ENCODE data around the gene TRPV5.

TRPV5 gene

GRCh38 chr7:142935941-142936565, 2.5 kb upstream of the TRPV5 start:
- H3K4me1 ChIP-seq (ENCODE audit: control insufficient read depth in 2 of 2, insufficient read depth in 1 of 2, low read depth in 1 of 2, low read length in 2 of 2): peaks cover 0 to 2% of the 10 kb centered on the region in 2 donors
- no peak overlapping the region for H3K4me2 ChIP-seq (ENCODE audit: insufficient read depth, low read length, poor library complexity, severe bottlenecking)
- no peak overlapping the region for H2AK5ac ChIP-seq (ENCODE audit: low read depth, low read length)
- no peaks in the 10 kb centered on the region for H3K36me3 ChIP-seq (replicated peaks in 1 of 2; ENCODE audit: control insufficient read depth in 2 of 2, insufficient read depth in 2 of 2, low read length in 2 of 2)
- H3K9ac ChIP-seq (ENCODE audit: low read depth, low read length, poor library complexity): no peak overlapping the region
- H2BK5ac ChIP-seq (ENCODE audit: low read length): no peak overlapping the region
- no peak overlapping the region for H3K23ac ChIP-seq (ENCODE audit: low read depth, low read length, poor library complexity)
- no peak overlapping the region for H3K18ac ChIP-seq (ENCODE audit: low read length)
- DNase-seq (ENCODE audit: low spot score): no peak
- no peak overlapping the region for H3K14ac ChIP-seq (ENCODE audit: low read length)
- H2BK15ac ChIP-seq (ENCODE audit: low read length): no peak overlapping the region
- no peak overlapping the region for H2BK12ac ChIP-seq (ENCODE audit: low read length)
- H3K4ac ChIP-seq (ENCODE audit: low read length): no peak overlapping the region
- no CpG with 5 or more reads among the region's 12 CpGs for WGBS, 2 donors (ENCODE audit: extremely low coverage in 2 of 2, insufficient read length in 2 of 2, insufficient replicate concordance in 1 of 2)
- H3K27me3 ChIP-seq (ENCODE audit: control insufficient read depth in 3 of 3, insufficient read depth in 3 of 3, low read depth in 1 of 3, low read length in 3 of 3): no peaks in the 10 kb centered on the region
- H2BK120ac ChIP-seq (ENCODE audit: low read depth, low read length): no peak overlapping the region
- no peak overlapping the region for H4K91ac ChIP-seq (ENCODE audit: low read depth, low read length, poor library complexity)
- no peaks in the 10 kb centered on the region for H3K9me3 ChIP-seq (replicated peaks in 1 of 2; ENCODE audit: control insufficient read depth in 2 of 2, insufficient read depth in 1 of 2, low read depth in 1 of 2, low read length in 2 of 2)
- H3K4me3 ChIP-seq (ENCODE audit: low read length in 2 of 2): no peak overlapping the region
- no peak overlapping the region for H3K27ac ChIP-seq (replicated peaks; ENCODE audit: low read length)
- no peak overlapping the region for H2AFZ ChIP-seq (ENCODE audit: low read length)
- no peaks in the 10 kb centered on the region for H3K79me1 ChIP-seq (ENCODE audit: low read depth, low read length)
- no peak overlapping the region for H4K8ac ChIP-seq (ENCODE audit: low read depth, low read length)

- no peak overlapping the region for H3K4me3 ChIP-seq (ENCODE audit: low read length in 2 of 2)
- no peaks in the 10 kb centered on the region for H3K9me3 ChIP-seq (replicated peaks in 1 of 2; ENCODE audit: control insufficient read depth in 2 of 2, insufficient read depth in 1 of 2, low read depth in 1 of 2, low read length in 2 of 2)
- H2BK15ac ChIP-seq (ENCODE audit: low read length): no peak overlapping the region
- DNase-seq (ENCODE audit: low spot score): no peak
- H3K4me1 ChIP-seq (ENCODE audit: control insufficient read depth in 2 of 2, insufficient read depth in 1 of 2, low read depth in 1 of 2, low read length in 2 of 2): peaks cover 0 to 2% of the 10 kb centered on the region in 2 donors
- H4K91ac ChIP-seq (ENCODE audit: low read depth, low read length, poor library complexity): no peak overlapping the region
- no peak overlapping the region for H3K4ac ChIP-seq (ENCODE audit: low read length)
- no peak overlapping the region for H2AK5ac ChIP-seq (ENCODE audit: low read depth, low read length)
- no CpG with 5 or more reads among the region's 12 CpGs for WGBS, 2 donors (ENCODE audit: extremely low coverage in 2 of 2, insufficient read length in 2 of 2, insufficient replicate concordance in 1 of 2)
- H3K4me2 ChIP-seq (ENCODE audit: insufficient read depth, low read length, poor library complexity, severe bottlenecking): no peak overlapping the region
- no peak overlapping the region for H3K9ac ChIP-seq (ENCODE audit: low read depth, low read length, poor library complexity)
- no peak overlapping the region for H3K18ac ChIP-seq (ENCODE audit: low read length)
- no peaks in the 10 kb centered on the region for H3K79me1 ChIP-seq (ENCODE audit: low read depth, low read length)
- no peak overlapping the region for H4K8ac ChIP-seq (ENCODE audit: low read depth, low read length)
- no peaks in the 10 kb centered on the region for H3K27me3 ChIP-seq (ENCODE audit: control insufficient read depth in 3 of 3, insufficient read depth in 3 of 3, low read depth in 1 of 3, low read length in 3 of 3)
- no peak overlapping the region for H3K14ac ChIP-seq (ENCODE audit: low read length)
- no peaks in the 10 kb centered on the region for H3K36me3 ChIP-seq (replicated peaks in 1 of 2; ENCODE audit: control insufficient read depth in 2 of 2, insufficient read depth in 2 of 2, low read length in 2 of 2)
- H2BK120ac ChIP-seq (ENCODE audit: low read depth, low read length): no peak overlapping the region
- no peak overlapping the region for H2BK5ac ChIP-seq (ENCODE audit: low read length)
- no peak overlapping the region for H3K27ac ChIP-seq (replicated peaks; ENCODE audit: low read length)
- H2BK12ac ChIP-seq (ENCODE audit: low read length): no peak overlapping the region
- H3K23ac ChIP-seq (ENCODE audit: low read depth, low read length, poor library complexity): no peak overlapping the region
- no peak overlapping the region for H2AFZ ChIP-seq (ENCODE audit: low read length)
Observed at GRCh38 chr7:142934056-142934455, 510 bp upstream of the TRPV5 start.

DNA sequence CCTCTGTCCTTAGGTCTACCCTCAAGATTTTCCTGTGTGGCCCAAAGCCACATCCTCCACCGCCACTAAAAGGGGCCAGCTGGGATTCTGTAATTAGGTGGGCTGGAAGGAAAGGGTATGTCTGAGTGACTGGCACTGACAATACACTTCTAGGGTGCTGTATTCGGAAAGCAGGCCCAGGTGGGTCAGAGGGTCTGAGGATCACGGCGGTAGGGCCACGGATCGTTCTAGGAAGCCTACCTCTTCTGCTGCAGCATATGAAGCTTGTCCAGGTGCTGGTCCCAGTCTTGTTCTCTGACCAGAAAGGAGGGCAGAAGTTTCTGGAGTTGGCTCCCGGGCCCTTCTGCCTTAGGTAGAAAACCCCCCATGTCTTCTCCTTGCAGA, 462 bp downstream of the TRPV5 start:
- H3K9ac ChIP-seq (ENCODE audit: low read depth, low read length, poor library complexity): no peak overlapping the region
- H3K36me3 ChIP-seq (replicated peaks in 1 of 2; ENCODE audit: control insufficient read depth in 2 of 2, insufficient read depth in 2 of 2, low read length in 2 of 2): no peaks in the 10 kb centered on the region
- H3K18ac ChIP-seq (ENCODE audit: low read length): no peak overlapping the region
- H2AFZ ChIP-seq (ENCODE audit: low read length): no peak overlapping the region
- H2BK120ac ChIP-seq (ENCODE audit: low read depth, low read length): no peak overlapping the region
- H3K14ac ChIP-seq (ENCODE audit: low read length): no peak overlapping the region
- H3K79me1 ChIP-seq (ENCODE audit: low read depth, low read length): no peaks in the 10 kb centered on the region
- H2AK5ac ChIP-seq (ENCODE audit: low read depth, low read length): no peak overlapping the region
- no peaks in the 10 kb centered on the region for H3K27me3 ChIP-seq (ENCODE audit: control insufficient read depth in 3 of 3, insufficient read depth in 3 of 3, low read depth in 1 of 3, low read length in 3 of 3)
- no peak overlapping the region for H3K4me2 ChIP-seq (ENCODE audit: insufficient read depth, low read length, poor library complexity, severe bottlenecking)
- no peak overlapping the region for H2BK15ac ChIP-seq (ENCODE audit: low read length)
- H3K23ac ChIP-seq (ENCODE audit: low read depth, low read length, poor library complexity): no peak overlapping the region
- H4K91ac ChIP-seq (ENCODE audit: low read depth, low read length, poor library complexity): no peak overlapping the region
- no peak overlapping the region for H2BK12ac ChIP-seq (ENCODE audit: low read length)
- no peak for DNase-seq (ENCODE audit: low spot score)
- WGBS, 2 donors (ENCODE audit: extremely low coverage in 2 of 2, insufficient read length in 2 of 2, insufficient replicate concordance in 1 of 2): no CpG with 5 or more reads among the region's 7 CpGs
- no peaks in the 10 kb centered on the region for H3K9me3 ChIP-seq (replicated peaks in 1 of 2; ENCODE audit: control insufficient read depth in 2 of 2, insufficient read depth in 1 of 2, low read depth in 1 of 2, low read length in 2 of 2)
- H3K4ac ChIP-seq (ENCODE audit: low read length): no peak overlapping the region
- H3K27ac ChIP-seq (replicated peaks; ENCODE audit: low read length): no peak overlapping the region
- no peak overlapping the region for H4K8ac ChIP-seq (ENCODE audit: low read depth, low read length)
- H3K4me3 ChIP-seq (ENCODE audit: low read length in 2 of 2): no peak overlapping the region
- peaks cover 0 to 2% of the 10 kb centered on the region in 2 donors for H3K4me1 ChIP-seq (ENCODE audit: control insufficient read depth in 2 of 2, insufficient read depth in 1 of 2, low read depth in 1 of 2, low read length in 2 of 2)
- H2BK5ac ChIP-seq (ENCODE audit: low read length): no peak overlapping the region

DNA sequence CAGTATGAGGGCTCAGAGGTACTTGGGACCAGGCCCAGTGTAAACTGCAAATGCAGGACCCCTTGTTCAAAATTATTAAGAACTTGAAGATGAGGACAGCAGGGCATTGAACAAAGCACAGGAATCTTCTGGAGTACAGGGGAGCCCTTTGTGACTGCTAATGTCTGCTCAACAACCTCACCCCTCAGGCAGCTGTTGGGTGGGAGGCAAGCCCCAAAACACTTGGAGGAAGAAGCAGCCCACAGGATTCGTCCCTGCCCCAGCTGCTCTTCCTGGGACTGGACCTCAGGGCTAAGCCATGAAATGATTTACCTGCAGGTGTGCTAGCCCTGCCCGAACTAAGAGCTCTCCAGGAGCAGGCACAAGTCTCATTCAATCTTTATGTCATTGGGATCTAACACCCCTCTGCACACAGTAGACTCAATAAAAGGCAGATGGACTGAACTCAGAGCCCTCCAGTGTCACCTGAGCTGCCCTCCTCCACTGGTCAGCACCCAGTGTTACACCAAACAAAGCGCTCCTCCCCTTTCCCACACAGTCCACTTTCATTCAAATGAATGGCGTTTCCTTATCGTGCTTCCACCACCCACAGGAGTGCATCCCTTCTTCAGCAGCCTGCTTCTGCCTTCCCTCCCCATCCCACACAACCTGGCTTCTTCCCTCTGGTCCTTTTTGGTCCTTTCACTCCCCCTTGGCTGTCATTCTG, 1.0 kb downstream of the TRPV5 start:
- Histone ChIP-seq H2AK5ac (ENCODE audit: low read depth, low read length) (no peak overlapping the region), H3K27me3 (ENCODE audit: control insufficient read depth in 3 of 3, insufficient read depth in 3 of 3, low read depth in 1 of 3, low read length in 3 of 3) (no peaks in the 10 kb centered on the region), H4K91ac (ENCODE audit: low read depth, low read length, poor library complexity) (no peak overlapping the region), H4K8ac (ENCODE audit: low read depth, low read length) (no peak overlapping the region), H3K18ac (ENCODE audit: low read length) (peak overlapping the region; percentile 39), H3K27ac (replicated peaks; ENCODE audit: low read length) (no peak overlapping the region), H3K79me1 (ENCODE audit: low read depth, low read length) (no peaks in the 10 kb centered on the region), H2BK120ac (ENCODE audit: low read depth, low read length) (no peak overlapping the region), H2AFZ (ENCODE audit: low read length) (no peak overlapping the region), H3K4ac (ENCODE audit: low read length) (no peak overlapping the region), H3K4me3 (ENCODE audit: low read length in 2 of 2) (no peak overlapping the region), H3K14ac (ENCODE audit: low read length) (no peak overlapping the region), H3K4me2 (ENCODE audit: insufficient read depth, low read length, poor library complexity, severe bottlenecking) (no peak overlapping the region), H3K9ac (ENCODE audit: low read depth, low read length, poor library complexity) (no peak overlapping the region), H2BK5ac (ENCODE audit: low read length) (no peak overlapping the region), H3K36me3 (replicated peaks in 1 of 2; ENCODE audit: control insufficient read depth in 2 of 2, insufficient read depth in 2 of 2, low read length in 2 of 2) (no peaks in the 10 kb centered on the region), H3K23ac (ENCODE audit: low read depth, low read length, poor library complexity) (no peak overlapping the region), H3K4me1 (ENCODE audit: control insufficient read depth in 2 of 2, insufficient read depth in 1 of 2, low read depth in 1 of 2, low read length in 2 of 2) (peaks cover 0 to 2% of the 10 kb centered on the region in 2 donors), H2BK12ac (ENCODE audit: low read length) (no peak overlapping the region), H3K9me3 (replicated peaks in 1 of 2; ENCODE audit: control insufficient read depth in 2 of 2, insufficient read depth in 1 of 2, low read depth in 1 of 2, low read length in 2 of 2) (no peaks in the 10 kb centered on the region), H2BK15ac (ENCODE audit: low read length) (no peak overlapping the region)
- no peak for DNase-seq (ENCODE audit: low spot score)
- WGBS, 2 donors (ENCODE audit: extremely low coverage in 2 of 2, insufficient read length in 2 of 2, insufficient replicate concordance in 1 of 2): no CpG with 5 or more reads among the region's 5 CpGs

All from neuronal stem cell (in vitro differentiated cells).